SW 1271 (cell line): Measurements from ENCODE around the gene TMEM53.

Source experiments
- DNase-seq, 2 experiments: peaks; one replicate each; lab custom pipeline; 2025; lab: John Stamatoyannopoulos, UW

The TMEM53 gene

GRCh38 chr1:44696789-44697345 lies 22.6 kb upstream of the TMEM53 start:
- DNase-seq = no peak

- no peak for DNase-seq
Observed at GRCh38 chr1:44696101-44696500, 21.8 kb upstream of the TMEM53 start.

GRCh38 chr1:44695671-44696070 lies 21.4 kb upstream of the TMEM53 start:
- DNase-seq = no peak

- DNase-seq = no peak
Observed at GRCh38 chr1:44694863-44695478, 20.7 kb upstream of the TMEM53 start.

- no peak for DNase-seq
Observed at GRCh38 chr1:44693900-44694299, 19.6 kb upstream of the TMEM53 start.

GRCh38 chr1:44693159-44693558 lies 18.9 kb upstream of the TMEM53 start:
- DNase-seq = no peak

- DNase-seq = no peak
Observed at GRCh38 chr1:44689447-44689765, 15.1 kb upstream of the TMEM53 start.

- DNase-seq = no peak
Observed at GRCh38 chr1:44688760-44689446, 14.6 kb upstream of the TMEM53 start.

- DNase-seq = no peak
Observed at GRCh38 chr1:44685881-44686280, 11.6 kb upstream of the TMEM53 start.

GRCh38 chr1:44685218-44685617 lies 10.9 kb upstream of the TMEM53 start:
- no peak for DNase-seq

GRCh38 chr1:44684525-44684924 lies 10.2 kb upstream of the TMEM53 start:
- no peak for DNase-seq

- DNase-seq = no peak
Observed at GRCh38 chr1:44682883-44683265, 8.6 kb upstream of the TMEM53 start.

GRCh38 chr1:44681905-44682882 lies 7.9 kb upstream of the TMEM53 start:
- DNase-seq = no peak

GRCh38 chr1:44679468-44679867 lies 5.2 kb upstream of the TMEM53 start:
- no peak for DNase-seq

- no peak for DNase-seq
Observed at GRCh38 chr1:44678626-44679025, 4.3 kb upstream of the TMEM53 start.

- no peak for DNase-seq
Observed at GRCh38 chr1:44678120-44678519, 3.8 kb upstream of the TMEM53 start.

GRCh38 chr1:44677201-44677766 lies 3.0 kb upstream of the TMEM53 start:
- DNase-seq = peak in 1 of 2 experiments; percentile 33

- DNase-seq = no peak
Observed at GRCh38 chr1:44676484-44677200, 2.4 kb upstream of the TMEM53 start.

GRCh38 chr1:44675186-44675585 lies 905 bp upstream of the TMEM53 start:
- no peak for DNase-seq

GRCh38 chr1:44673675-44674112 lies 587 bp downstream of the TMEM53 start:
- no peak for DNase-seq

GRCh38 chr1:44672961-44673674 lies 1.2 kb downstream of the TMEM53 start:
- DNase-seq = no peak
